Activated CD4-positive, alpha-beta T cell treated with anti-CD3 and anti-CD28 coated beads, Interleukin-2, amount 10 ng/mL, durations not matched to agents 7 days and 5 days (primary cell): ENCODE measurements around the gene JOSD1. TPM values are rescaled to one million over a fixed set of nuclear protein-coding genes. Genes with fewer than 3 reads are reported as not detected.

Experiments
- CTCF ChIA-PET: fragments of 350-600 bp; sonication (Branson Sonifier 250); formaldehyde crosslinking; loops from one replicate; lab custom pipeline; 2021; ENCODE audit warnings: antibody characterized with exemption; lab: Charles Lee
- POLR2A ChIA-PET: fragments of 350-600 bp; sonication (Branson Sonifier 250); formaldehyde crosslinking; loops from one replicate; lab custom pipeline; 2021; ENCODE audit warnings: antibody characterized with exemption; lab: Charles Lee
- DNase-seq: peaks from one replicate; pipeline ENCODE4 v3.0.0-alpha.2; 2020
- H3K27ac Mint-ChIP-seq: one replicate; pipeline ENCODE4 v1.8.0; 2021; ENCODE audit warnings: mild to moderate bottlenecking, moderate library complexity, mixed read lengths
- H3K27me3 Mint-ChIP-seq: one replicate; pipeline ENCODE4 v1.8.0; 2021; ENCODE audit warnings: mixed read lengths
- H3K36me3 Mint-ChIP-seq: one replicate; pipeline ENCODE4 v1.8.0; 2021; ENCODE audit warnings: low read depth, mixed read lengths
- H3K4me1 Mint-ChIP-seq: one replicate; pipeline ENCODE4 v1.8.0; 2021; ENCODE audit warnings: mixed read lengths
- H3K4me3 Mint-ChIP-seq: one replicate; pipeline ENCODE4 v1.8.0; 2021; ENCODE audit warnings: mild to moderate bottlenecking, moderate library complexity, mixed read lengths
- H3K9me3 Mint-ChIP-seq: one replicate; pipeline ENCODE4 v1.8.0; 2021; ENCODE audit warnings: mixed read lengths
- total RNA-seq, 2 experiments: library from RNA; stranded (reverse); gene quantifications; one replicate each; pipeline ENCODE4 v1.2.3, GENCODE V29; 2021

Gene JOSD1
- total RNA-seq, 2 experiments from 2014 or later: 56.4 to 61.8 TPM

- Mint-ChIP-seq H3K27ac (peak overlapping the region; percentile 54), H3K4me3 (no peak overlapping the region), H3K9me3 (no peaks in the 10 kb centered on the region), H3K36me3 (peaks cover 83% of the 10 kb centered on the region), H3K4me1 (peaks cover 66% of the 10 kb centered on the region), H3K27me3 (no peaks in the 10 kb centered on the region)
- DNase-seq: no peak
- ChIA-PET POLR2A (interaction anchor here (0.7 kb wide), 1 partner anchor 42 kb away, joined by 3 read pairs; no protein-coding TSS in a partner anchor), CTCF (interaction anchor here (1.1 to 1.8 kb wide), 3 partner anchors 10 to 27 kb away, joined by 3 to 6 read pairs (median 3); no protein-coding TSS in a partner anchor)
These were observed 38.7 kb upstream of the JOSD1 start for GRCh38 chr22:38739300-38740055.

GRCh38 chr22:38738475-38739070, 37.8 kb upstream of the JOSD1 start:
- H3K9me3 Mint-ChIP-seq: no peaks in the 10 kb centered on the region
- no peak for DNase-seq
- POLR2A ChIA-PET: no interaction called here
- peaks cover 89% of the 10 kb centered on the region for H3K36me3 Mint-ChIP-seq
- peak overlapping the region; percentile 85 for H3K27ac Mint-ChIP-seq
- CTCF ChIA-PET: no interaction called here
- no peaks in the 10 kb centered on the region for H3K27me3 Mint-ChIP-seq
- H3K4me1 Mint-ChIP-seq: peaks cover 72% of the 10 kb centered on the region
- H3K4me3 Mint-ChIP-seq: no peak overlapping the region

- CTCF ChIA-PET: interaction anchor here (0.6 to 1.4 kb wide), 3 partner anchors 11 to 714 kb away, joined by 3 read pairs; partner anchors contain the start of gene GTPBP1
- peak overlapping the region; percentile 85 for H3K27ac Mint-ChIP-seq
- H3K4me1 Mint-ChIP-seq: peaks cover 72% of the 10 kb centered on the region
These were observed 36.7 kb upstream of the JOSD1 start for GRCh38 chr22:38737302-38738060.

DNA sequence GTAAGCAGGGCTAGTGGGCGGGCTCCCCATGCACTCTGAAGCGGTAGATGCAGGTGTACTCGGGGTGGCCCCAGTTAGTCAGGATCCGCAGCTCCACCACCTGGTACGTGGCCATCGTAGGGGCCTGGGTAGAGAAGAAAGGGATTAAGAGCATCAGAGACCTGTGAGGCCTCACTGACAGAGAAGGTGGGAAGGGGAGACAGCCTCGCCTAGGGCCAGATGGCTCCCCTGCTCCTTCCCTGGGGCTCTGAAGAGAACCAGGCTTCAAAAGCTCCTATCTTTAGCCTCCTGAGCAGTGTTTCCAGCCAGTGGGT, 35.5 kb upstream of the JOSD1 start:
- CTCF ChIA-PET: interaction anchor here (1.2 to 2.7 kb wide), 4 partner anchors 10 to 33 kb away, joined by 3 to 16 read pairs (median 4); no protein-coding TSS in a partner anchor
- Mint-ChIP-seq H3K9me3 (no peaks in the 10 kb centered on the region), H3K36me3 (peaks cover 73% of the 10 kb centered on the region), H3K4me3 (peak overlapping the region; percentile 30), H3K27me3 (no peaks in the 10 kb centered on the region), H3K4me1 (peaks cover 64% of the 10 kb centered on the region), H3K27ac (peak overlapping the region; percentile 87)
- no peak for DNase-seq
- POLR2A ChIA-PET: interaction anchor here (0.6 to 1.2 kb wide), 2 partner anchors 11 to 16 kb away, joined by 3 to 7 read pairs; no protein-coding TSS in a partner anchor

More at GRCh38 chr22:38737302-38738060, 36.7 kb upstream of the JOSD1 start:
- no peaks in the 10 kb centered on the region for H3K27me3 Mint-ChIP-seq
- no peak for DNase-seq
- H3K36me3 Mint-ChIP-seq: peaks cover 83% of the 10 kb centered on the region
- H3K9me3 Mint-ChIP-seq: no peaks in the 10 kb centered on the region
- peak overlapping the region; percentile 1 for H3K4me3 Mint-ChIP-seq
- POLR2A ChIA-PET: no interaction called here

GRCh38 chr22:38735465-38736256, 34.9 kb upstream of the JOSD1 start:
- Mint-ChIP-seq H3K9me3 (no peaks in the 10 kb centered on the region), H3K4me1 (peaks cover 58% of the 10 kb centered on the region), H3K27ac (peak overlapping the region; percentile 87), H3K4me3 (peak overlapping the region; percentile 30), H3K27me3 (no peaks in the 10 kb centered on the region), H3K36me3 (peaks cover 72% of the 10 kb centered on the region)
- no peak for DNase-seq
- ChIA-PET CTCF (interaction anchor here (1.2 to 2.7 kb wide), 5 partner anchors 9 to 54 kb away, joined by 3 to 16 read pairs (median 3); partner anchors contain the start of gene TOMM22), POLR2A (interaction anchor here (0.6 to 1.2 kb wide), 4 partner anchors 10 to 77 kb away, joined by 3 to 7 read pairs (median 3); no protein-coding TSS in a partner anchor)

DNA sequence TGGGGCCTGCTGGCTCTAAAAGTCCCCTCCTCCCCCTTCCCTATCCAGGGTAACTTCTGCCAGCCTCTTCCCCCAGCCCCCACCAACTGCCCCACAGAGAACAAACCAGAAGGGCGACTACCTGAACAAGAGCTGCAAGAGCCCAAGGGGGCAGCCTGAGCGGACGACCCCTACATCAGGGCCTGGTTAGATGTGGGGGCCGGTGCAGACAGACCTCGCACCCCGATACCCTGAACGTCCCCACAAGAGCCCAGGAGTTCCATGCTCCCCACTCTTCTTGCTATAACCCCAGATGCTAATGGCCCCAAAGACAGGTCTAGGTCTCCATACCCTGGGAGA, 34.4 kb upstream of the JOSD1 start:
- POLR2A ChIA-PET: interaction anchor here (0.6 to 1.2 kb wide), 3 partner anchors 10 to 77 kb away, joined by 3 to 7 read pairs (median 3); no protein-coding TSS in a partner anchor
- Mint-ChIP-seq H3K4me1 (peaks cover 57% of the 10 kb centered on the region), H3K4me3 (no peak overlapping the region), H3K27me3 (no peaks in the 10 kb centered on the region), H3K36me3 (peaks cover 72% of the 10 kb centered on the region), H3K27ac (peak overlapping the region; percentile 87), H3K9me3 (no peaks in the 10 kb centered on the region)
- no peak for DNase-seq
- CTCF ChIA-PET: interaction anchor here (1.2 to 2.7 kb wide), 5 partner anchors 11 to 54 kb away, joined by 3 to 16 read pairs (median 5); partner anchors contain the start of gene TOMM22

- POLR2A ChIA-PET: interaction anchor here (0.7 to 1.6 kb wide), 3 partner anchors 20 to 76 kb away, joined by 3 to 5 read pairs (median 3); partner anchors contain the start of gene GTPBP1
- peak overlapping the region; percentile 34 for H3K4me3 Mint-ChIP-seq
- peaks cover 52% of the 10 kb centered on the region for H3K4me1 Mint-ChIP-seq
- H3K27me3 Mint-ChIP-seq: no peaks in the 10 kb centered on the region
- peak overlapping the region; percentile 87 for H3K27ac Mint-ChIP-seq
- no peak for DNase-seq
- H3K9me3 Mint-ChIP-seq: no peaks in the 10 kb centered on the region
- CTCF ChIA-PET: interaction anchor here (0.6 to 2.7 kb wide), 9 partner anchors 10 to 57 kb away, joined by 3 to 16 read pairs (median 4); partner anchors contain the start of gene TOMM22
- H3K36me3 Mint-ChIP-seq: peaks cover 71% of the 10 kb centered on the region
These were observed 33.8 kb upstream of the JOSD1 start for GRCh38 chr22:38734421-38735100.

DNA sequence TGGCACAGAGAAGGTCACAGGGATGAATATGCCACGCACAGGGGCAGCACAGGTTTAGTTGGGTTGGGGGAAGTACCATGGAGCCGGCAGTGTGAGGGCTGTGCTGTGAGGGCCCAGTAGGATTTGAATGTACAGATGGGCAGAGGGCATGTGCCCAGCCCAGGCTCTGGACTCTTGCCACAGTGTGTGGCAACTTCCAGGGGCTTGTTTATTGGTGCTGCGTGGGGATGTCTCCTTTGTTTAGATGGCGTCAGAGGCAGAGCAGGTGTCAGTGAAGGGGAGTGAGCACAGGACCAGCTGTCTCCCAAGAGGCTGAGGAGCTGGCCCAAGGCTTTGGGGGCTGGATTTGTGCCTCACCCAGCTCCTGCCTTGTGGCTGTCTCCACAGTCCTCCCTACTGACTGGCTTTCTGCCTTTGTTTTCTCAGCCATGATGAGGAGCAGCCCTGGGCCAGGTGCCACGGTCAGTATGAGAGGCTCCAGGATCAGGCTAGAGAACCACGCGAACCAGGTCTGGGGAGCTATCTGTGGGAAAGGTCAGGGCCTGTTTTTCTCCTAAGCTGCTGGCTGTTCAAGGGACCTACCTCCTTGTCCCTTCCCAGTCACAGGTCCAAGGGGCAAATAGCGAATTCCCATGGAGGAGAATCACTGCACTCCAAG, 33.1 kb upstream of the JOSD1 start:
- H3K4me3 Mint-ChIP-seq: peak overlapping the region; percentile 34
- peak overlapping the region; percentile 87 for H3K27ac Mint-ChIP-seq
- ChIA-PET CTCF (interaction anchor here (0.6 to 2.7 kb wide), 10 partner anchors 10 to 58 kb away, joined by 3 to 16 read pairs (median 4); no protein-coding TSS in a partner anchor), POLR2A (interaction anchor here (1.1 to 1.6 kb wide), 3 partner anchors 9 to 28 kb away, joined by 3 to 5 read pairs (median 4); partner anchors contain the start of gene GTPBP1)
- H3K9me3 Mint-ChIP-seq: no peaks in the 10 kb centered on the region
- H3K4me1 Mint-ChIP-seq: peaks cover 50% of the 10 kb centered on the region
- H3K36me3 Mint-ChIP-seq: peaks cover 69% of the 10 kb centered on the region
- H3K27me3 Mint-ChIP-seq: no peaks in the 10 kb centered on the region
- no peak for DNase-seq

DNA sequence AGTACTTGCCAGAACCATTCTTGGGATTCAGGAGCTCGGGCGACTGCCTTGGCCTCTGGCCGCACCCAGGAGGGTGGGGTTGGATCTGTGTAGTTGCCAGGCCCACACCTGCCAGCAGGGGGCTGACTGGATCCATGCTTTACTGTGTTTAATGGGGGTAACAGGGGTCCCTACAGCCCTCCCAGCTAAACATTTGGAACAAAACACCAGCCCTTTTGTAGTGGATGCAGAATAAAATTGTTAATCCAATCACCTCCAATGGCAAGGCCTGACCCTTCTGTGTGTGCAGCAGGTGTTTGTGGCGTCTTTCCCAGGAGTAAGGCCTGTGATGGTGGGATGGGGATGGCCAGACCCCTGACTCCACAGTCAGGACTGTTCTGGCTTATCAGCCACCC, 32.6 kb upstream of the JOSD1 start:
- Mint-ChIP-seq H3K36me3 (peaks cover 67% of the 10 kb centered on the region), H3K9me3 (no peaks in the 10 kb centered on the region), H3K27me3 (no peaks in the 10 kb centered on the region), H3K4me1 (peaks cover 50% of the 10 kb centered on the region), H3K27ac (peak overlapping the region; percentile 87), H3K4me3 (peak overlapping the region; percentile 34)
- ChIA-PET POLR2A (interaction anchor here (1.1 to 1.6 kb wide), 2 partner anchors 8 to 27 kb away, joined by 4 to 5 read pairs; partner anchors contain the start of gene GTPBP1), CTCF (interaction anchor here (1.0 to 2.7 kb wide), 9 partner anchors 9 to 26 kb away, joined by 3 to 16 read pairs (median 5); no protein-coding TSS in a partner anchor)
- peak; percentile 63 for DNase-seq

GRCh38 chr22:38732251-38732815, 31.6 kb upstream of the JOSD1 start:
- Mint-ChIP-seq H3K27me3 (no peaks in the 10 kb centered on the region), H3K4me1 (peaks cover 40% of the 10 kb centered on the region), H3K36me3 (peaks cover 61% of the 10 kb centered on the region), H3K9me3 (no peaks in the 10 kb centered on the region), H3K4me3 (peak overlapping the region; percentile 45), H3K27ac (peak overlapping the region; percentile 87)
- CTCF ChIA-PET: interaction anchor here (0.8 to 2.7 kb wide), 6 partner anchors 10 to 37 kb away, joined by 3 to 14 read pairs (median 5); no protein-coding TSS in a partner anchor
- POLR2A ChIA-PET: no interaction called here
- DNase-seq: no peak
